GM18909 (cell line): ENCODE results near the gene MYO1F.
A peak's percentile ranks its signal among the peaks of the same experiment; 100 is the strongest.
"Not testable (repeated sequence)": the region's sequence is repeated elsewhere in the genome, so short reads cannot be mapped to it uniquely, and the experiment has no call there.

Experiments used
- ATAC-seq: cut with Tn5 transposase; IDR thresholded peaks from one replicate; pipeline ENCODE4 v1.9.1; 2021; ENCODE audit warnings: mild to moderate bottlenecking; ENCODE audit not compliant: unreplicated experiment, poor library complexity

Gene MYO1F

DNA sequence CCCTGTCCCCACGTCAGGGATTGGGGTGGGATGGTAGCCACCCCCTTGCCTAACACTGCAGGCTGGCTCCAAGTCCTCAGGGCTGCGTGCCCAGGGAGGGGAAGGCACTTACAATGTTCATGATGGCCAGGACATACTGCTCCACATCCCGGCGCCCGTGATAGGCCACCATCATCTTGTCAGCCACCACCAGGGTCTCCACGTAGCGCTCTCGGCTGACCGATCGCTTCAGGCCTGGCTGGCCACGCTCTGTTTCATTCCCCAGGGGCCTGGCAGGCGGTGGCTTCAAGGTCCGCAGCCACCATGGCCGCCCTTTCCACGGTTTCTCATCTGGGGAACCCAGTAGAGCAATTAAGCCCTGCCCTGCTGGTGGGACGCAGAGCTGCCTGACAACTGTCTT, 23.6 kb upstream of the MYO1F start:
- no peak for ATAC-seq

DNA sequence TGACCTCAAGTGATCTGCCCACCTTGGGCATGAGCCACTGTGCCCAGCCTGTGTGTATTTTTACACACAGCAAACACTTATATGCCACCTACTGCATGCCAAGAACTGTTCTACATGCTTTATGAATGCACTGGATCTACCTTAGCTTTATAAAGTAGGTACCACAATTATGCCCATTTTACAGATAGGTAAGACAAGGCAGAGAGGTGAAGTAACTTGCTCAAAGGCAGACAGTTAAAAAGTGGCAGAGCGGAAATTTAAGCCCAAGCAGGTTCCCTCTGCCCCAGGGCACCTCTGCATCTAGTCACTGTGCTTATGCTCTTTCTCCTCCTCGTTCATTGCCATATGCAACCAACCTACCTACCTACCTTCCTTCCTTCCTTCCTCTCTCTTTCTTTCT, 22.8 kb upstream of the MYO1F start:
- no peak for ATAC-seq

DNA sequence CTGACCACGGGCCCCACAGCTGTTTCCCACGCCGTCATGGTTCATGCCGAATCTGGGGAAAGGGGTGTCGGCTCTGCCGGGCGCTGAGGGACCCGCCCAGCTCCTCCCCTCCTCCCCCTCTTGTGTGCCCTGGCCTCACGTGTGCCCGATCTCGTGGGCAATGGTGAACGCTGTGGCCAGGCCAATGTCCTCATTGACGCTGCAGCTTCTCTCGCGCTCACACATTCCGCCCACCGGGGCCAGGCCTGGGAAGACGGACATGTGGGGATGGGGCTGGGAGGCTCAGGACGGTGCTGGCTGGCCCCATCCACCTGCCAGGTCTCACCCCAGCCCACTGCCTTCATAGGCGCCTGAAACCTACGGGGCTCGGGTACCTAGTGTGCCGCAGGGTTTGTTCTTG, 18.9 kb upstream of the MYO1F start:
- no peak for ATAC-seq

DNA sequence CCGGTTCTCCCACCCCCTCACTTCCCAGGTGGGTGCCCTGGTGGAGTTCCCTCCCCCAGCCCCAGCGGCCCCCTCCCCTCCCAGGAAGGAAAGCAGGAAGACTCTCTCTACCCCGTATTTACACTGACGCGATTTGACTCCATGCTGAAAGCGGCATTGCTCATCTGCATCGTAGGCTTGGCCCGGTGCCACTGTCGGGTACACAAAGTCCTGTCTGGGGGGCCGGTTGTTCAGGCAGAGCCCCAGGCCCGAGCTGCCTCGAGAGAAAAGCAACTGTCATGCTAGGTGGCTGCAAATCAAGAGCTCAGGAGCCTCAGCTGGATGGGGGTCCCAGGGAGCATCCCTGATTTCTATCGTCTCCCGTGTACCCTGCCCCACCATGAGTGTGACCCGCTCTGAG, 18.4 kb upstream of the MYO1F start:
- no peak for ATAC-seq

DNA sequence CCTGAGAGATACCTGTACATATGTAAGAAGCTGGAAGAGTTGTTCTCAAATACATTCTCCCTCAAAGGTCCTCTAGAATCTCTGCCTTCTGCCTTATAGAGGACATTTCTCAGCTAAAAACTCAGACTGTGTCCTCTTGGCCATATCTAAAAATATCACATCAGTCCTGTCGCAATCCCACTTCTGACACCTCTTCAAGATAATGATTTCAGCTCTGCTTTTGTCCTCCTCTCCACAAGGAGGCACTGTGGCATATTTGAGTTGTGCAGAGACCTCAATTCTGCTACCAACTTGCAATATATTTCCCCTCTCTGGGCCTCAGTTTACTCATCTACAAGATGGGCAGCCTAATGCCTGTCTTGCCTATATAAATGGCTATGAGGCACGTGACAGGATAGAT, 16.7 kb upstream of the MYO1F start:
- ATAC-seq, result no peak

DNA sequence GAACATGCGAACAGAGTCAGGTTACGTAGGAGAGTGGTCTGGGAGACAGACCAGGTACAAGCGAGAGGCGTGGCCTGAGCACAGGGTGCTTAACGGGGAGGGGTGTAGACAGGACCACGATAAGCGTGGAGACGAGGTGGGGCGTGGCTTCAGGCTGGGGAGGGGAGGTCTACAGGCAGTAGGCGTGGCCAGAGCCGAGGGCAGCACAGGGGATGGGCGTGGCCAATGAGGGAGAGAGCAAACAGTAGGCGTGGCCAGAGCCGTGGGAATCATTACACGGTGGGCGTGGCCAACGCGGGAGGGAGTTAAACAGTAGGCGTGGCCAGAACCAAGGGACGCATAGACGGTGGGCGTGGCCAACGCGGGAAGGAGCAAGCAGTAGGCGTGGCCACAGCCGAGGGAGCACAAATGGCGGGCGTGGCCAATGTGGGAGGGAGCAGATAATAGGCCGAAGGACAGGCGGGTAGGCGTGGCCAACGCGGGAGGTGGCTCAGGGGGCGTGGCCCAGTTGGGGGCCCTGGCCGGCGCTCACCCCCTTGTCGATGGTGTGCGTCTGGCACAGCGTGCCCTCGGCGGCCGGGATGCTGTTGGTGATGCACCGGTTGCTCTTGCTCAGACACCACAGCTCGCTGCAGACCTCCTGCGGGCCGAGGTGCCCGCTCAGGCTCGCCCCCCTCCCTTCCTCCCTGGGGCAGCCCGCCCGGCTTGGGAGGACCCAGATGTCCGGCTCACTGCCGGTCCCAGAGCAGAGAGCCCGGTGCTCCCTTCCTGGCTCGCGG, 15.2 kb upstream of the MYO1F start:
- no peak for ATAC-seq

DNA sequence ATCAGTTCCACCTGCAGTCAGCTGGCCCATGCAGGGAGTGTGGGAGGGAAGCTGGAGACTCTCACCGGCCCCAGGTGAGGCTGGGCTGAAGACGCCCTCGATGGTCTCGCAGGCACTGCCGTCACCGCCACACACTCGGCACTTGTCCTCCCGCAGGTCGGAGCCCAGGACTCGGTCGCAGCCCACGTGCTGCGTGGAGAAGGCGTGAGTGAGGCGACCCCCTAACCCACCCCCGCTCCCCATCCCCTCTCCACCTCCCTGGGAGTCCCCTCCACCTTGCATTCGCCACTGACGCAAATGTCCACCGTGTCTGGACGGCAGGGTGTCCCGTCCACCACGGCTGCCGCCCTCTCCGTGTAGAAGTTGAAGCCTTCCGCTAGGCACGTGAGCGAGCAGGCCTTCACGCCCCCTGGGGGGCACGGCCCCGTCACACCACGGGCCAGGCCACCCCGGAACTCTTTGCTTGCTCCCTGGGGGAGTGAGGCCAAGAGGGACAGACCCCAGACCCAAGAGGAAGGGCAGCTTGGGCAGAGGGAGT, 12.0 kb upstream of the MYO1F start:
- ATAC-seq, result no peak

DNA sequence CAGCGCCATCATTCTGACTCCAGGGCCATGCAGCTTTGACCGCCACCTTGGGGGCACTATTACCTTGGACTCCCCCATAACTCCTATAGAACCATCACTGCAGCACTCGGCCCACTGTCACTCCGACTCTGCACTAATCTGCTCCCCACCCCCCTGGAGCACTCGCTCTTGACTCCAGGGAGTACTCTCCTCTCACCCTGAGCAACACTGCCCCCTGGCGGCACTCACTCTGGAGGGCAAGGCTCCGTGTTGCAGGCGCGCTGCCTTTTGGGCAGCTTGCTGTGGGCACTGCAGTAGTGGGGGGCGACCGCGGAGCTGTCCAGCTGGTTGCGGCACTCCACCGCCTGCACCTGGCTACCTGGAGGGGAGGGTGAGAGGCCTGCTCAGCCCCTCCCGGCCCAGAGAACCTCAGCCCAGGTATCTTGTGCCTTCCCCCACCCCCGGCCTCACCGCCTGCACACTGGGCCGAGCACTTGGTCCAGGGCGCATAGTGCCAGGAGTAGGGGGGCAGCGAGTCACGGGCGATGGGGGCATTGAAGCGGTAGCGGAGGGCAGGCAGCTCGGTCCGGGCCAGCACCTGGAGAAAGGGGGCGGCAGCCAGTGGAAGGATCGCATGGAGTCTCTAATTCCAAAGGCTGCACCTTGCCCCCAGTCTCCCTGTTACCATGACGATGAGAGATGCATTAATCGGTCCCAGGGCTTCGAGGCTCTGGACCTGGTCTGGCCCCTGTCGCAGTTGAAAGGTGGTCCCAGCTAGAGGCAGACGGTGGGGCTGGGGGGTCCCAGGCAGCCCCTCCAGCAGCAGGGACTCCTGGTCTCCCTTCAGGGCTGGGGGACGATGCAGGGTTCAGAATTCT, 8.9 kb upstream of the MYO1F start:
- ATAC-seq, result no peak

DNA sequence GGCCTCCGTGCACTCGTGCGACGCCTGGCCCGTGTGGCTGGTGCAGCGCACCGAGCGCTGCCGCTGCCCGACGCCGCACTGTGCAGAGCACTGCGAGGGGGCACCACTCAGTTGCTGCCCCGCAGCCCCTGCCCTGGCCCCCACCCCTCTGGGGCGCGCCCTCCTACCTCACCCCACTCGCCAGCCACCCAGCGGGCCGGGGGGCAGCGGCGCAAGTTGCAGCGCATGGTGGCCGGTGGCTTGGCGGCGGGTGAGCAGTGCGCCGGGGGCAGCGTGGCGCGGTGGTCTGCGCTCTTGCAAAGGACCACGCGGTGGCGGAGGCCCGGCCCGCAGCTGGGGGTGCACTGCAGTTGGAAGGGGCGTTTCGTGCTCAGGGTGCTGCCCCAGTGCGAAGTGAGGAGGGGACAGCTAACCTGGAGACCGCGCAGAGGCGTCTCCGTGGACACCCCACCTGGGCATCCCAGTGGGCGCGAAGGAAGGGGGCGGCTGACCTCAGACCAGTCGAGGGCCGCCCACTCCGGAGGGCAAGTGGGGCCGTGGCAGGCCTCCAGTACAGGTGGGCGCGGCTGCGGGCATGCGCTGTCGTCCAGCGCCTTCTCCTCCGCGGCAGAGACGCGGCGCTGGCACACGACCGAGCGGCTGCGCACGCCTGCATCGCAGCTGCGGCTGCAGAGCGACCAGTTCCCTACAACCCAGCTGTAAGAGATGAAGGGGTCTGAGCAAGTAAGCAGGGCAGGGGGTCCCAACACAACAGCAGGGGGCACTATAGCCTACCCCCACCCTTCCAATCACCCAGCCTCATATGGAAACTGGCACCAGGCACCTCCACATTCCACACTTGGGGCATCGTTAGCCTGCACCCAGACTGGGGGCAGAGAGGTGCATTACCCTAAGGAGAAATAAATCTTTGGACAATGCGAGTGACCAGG, 8.0 kb upstream of the MYO1F start:
- no peak for ATAC-seq

DNA sequence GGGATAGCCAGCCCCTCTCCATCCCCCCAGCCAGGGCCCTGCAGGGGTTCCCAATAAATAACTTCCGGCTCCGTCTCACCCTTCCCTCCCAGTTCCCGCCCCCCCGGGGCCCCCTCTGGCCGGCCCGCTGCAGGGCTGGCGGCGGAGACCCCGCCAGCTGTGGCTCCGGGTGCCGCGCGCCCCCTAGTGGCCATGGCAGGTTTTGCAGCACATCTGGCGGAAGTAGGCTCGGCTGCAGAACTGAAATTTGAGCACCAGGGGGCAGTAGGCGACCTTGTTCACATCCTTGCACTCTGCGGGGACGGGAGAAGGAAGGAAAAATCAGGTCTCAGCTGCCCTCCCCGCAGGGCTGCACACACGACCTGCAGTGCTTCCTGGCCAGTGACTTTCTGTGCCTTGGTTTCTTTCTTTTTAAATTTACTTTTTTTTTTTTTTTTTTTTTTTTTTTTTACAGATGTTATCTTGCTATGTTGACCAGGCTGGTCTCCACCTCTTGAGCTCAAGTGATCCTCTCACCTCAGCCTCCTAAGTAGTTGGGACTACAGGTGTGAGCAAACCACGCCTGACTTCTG, 3.6 kb upstream of the MYO1F start:
- ATAC-seq, result peak; percentile 65

DNA sequence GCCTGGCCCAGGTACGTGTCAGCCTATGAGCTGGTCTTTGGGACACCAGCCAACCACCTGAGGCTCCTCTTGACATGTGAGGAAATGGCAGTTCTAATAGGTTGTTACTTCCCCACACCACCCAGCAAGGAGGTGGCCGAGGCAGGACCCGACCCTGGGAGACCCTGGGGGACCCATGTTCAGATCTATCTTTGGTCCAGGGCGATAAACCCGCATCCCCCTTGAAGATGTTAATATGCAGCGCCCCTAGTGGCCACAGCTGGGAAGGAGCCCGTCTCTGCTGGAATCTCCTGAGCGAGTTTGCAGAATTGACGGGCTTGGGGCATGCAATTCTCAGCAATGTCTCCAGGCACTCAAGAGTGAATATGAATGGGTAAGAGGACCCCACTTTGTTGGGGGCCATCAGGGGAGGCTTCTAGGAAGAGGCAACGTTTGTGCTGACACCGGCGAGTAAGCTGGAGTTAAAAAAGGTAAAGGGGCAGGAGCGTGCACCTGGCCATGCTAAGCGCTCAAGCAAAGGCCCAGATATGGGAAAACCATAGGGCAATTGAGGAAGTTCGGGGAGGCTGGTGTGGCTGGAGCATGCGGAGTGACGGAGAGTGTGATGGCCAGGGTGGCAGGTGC, 1.5 kb upstream of the MYO1F start:
- no peak for ATAC-seq

DNA sequence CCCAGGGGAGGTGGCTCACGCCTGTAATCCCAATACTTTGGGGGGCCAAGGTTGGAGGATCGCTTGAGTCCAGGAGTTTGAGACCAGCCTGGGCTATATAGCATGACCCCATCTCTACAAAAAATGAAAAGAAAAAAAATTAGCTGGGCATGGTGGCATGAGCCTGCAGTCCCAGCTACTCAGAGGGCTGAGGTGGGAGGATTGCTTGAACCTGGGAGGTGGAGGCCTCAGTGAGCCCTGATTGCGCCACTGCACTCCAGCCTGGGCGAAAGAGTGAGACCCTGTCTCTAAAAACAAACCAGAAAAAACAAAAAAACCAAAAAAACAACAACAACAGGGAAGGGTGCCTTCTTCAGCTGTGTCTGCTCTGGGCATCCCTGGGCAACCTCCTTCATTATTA, 499 bp upstream of the MYO1F start:
- ATAC-seq, result no peak

DNA sequence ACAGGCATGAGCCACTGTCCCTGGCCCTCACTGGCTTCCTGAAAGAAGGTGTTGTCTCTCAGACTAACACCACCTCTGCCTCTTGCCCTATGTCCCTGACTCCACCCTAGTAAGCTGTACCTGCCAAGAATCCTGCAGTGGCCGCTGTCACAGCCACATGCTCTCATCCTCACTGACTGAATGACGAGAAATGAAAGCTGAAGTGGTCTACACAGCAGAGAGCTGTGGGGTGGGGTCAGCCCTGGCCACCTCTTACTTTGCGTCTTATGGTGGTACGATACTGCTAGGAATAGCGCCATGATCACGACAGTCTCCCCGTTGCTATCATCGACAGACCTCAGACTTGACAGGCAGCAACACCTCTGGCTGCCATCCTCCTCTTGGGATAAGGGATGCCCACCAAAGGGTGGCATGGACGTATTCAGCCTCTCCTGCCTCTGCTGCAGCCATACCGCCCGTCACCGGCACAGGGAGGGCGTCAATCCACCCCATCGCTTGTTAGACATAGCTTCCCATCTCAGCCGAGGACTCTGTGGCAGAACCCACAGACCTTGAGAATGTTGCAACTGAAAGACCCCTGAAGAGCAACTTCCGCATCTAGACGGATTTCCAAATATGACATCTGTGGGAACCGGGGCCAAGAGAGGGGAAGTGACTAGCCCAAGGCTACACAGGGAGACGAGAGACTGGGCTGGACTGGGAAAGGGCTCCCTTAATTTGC, 809 bp downstream of the MYO1F start:
- no peak for ATAC-seq

DNA sequence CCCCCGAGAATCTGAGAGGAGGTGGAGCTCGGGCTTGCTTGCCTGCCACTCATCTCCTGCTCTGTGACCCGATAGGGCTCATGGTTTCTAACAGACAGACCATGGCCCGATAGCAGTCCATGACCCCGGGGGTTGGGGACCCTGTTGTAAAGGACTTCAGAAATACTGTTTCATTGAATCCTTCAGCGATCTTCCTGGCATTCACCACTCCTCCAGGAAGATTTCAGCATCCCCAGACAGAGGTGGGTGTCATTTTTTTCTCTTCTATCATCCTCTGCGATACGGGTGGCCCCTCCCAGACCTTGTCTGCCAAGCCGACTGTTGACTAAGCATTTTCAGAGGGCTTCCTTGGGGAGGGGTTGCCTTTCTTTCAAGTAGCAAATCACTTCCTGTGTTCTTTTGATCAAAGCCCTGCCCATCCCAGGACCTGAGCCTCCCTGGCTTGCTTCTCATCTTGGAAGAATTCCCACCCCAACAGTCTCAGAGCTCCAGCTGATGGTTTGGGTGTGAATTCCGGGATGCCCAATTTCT, 1.7 kb downstream of the MYO1F start:
- no peak for ATAC-seq

DNA sequence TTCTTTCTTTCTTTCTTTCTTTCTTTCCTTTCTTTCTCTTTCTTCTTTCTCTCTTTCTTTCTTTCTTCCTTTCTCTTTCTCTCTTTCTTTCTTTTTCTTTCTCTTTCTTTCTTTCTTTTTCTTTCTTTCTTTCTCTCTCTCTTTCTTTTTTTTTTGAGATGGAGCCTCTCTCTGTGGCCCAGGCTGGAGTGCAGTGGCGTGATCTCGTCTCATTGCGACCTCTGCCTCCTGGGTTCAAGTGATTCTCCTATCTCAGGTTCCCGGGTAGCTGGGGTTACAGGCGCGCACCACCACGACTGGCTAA, 2.7 kb downstream of the MYO1F start:
- ATAC-seq, result not testable (repeated sequence)

DNA sequence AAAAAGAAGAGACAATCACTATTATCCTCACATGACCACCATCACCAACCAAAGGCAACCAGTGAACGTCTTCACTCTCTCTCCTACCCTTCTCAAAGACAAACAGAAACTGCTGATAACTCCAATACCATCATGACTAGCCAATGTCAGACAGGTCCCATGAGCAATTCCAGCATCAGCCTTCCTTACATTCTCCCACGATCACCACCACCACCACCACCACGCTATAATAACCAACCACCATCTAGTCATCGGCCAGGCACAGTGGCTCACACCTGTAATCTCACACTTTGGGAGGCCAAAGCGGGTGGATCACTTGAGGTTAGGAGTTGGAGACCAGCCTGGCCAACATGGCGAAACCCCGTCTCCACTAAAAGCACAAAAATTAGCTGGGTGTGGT, 3.9 kb downstream of the MYO1F start:
- ATAC-seq, result no peak

DNA sequence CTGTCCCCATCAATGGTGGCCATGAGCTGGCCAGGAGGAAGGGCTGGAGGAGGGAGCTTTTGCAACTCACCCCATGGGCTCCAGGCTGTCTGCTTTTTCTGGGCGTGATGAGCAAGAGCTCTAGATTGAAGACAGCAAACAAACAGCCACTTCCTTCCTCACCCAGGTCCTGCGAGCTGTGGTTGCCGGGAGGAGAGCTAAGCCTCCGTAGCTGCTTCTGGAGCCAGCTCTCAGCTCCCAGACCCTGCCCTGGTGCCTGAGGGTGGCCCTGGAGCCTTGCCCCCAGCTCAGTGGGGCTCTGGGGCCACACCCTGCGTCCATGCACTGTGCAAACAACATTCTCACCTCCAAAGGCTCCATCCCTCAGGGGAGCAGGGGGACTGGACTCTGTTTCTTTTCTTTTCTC, 6.2 kb downstream of the MYO1F start:
- ATAC-seq, result no peak

DNA sequence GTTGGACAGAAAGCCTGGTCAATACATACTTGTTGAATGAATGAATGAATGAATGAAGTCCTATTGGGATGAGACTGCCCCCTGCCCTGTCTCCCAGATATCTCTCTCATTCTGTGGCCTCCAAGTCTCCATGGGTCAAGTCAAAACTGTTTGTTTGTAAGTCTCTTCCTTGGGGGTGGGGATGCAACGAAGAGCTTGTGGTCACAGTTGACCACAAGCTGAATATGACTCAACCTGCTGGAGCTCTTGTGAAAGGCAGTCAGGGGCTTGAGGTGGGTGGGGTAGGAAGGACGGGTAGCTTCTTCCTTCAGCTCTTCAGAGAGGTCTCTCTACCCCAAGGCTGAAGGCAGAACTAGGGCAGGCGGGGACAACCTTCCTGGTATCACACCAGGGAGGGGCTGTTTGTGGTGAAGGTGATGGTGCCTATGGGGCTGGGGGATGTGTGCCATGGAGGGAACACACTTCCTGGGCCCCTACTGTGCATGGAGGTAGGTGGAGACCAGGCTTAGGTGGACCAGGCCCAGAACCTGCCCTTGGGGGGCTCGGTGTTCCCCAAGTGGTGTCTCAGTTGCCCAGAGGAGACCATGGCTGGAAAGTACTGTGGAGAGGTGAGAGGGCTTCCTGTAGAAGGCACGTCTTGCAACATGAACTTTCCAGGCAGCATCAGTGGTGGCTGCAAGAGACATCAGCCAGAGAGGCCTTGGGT, 8.0 kb downstream of the MYO1F start:
- peak; percentile 80 for ATAC-seq
